HCT116 (cell line): ENCODE measurements around the gene CDH4. TPM values are rescaled to one million over a fixed set of nuclear protein-coding genes. Genes with fewer than 3 reads are reported as not detected.

Experiments
- ATAC-seq: fragments of 200-7000 bp; cut with Tn5 transposase; 2 replicates; pipeline ENCODE4 v1.9.1; 2020; ENCODE audit warnings: mild to moderate bottlenecking, moderate library complexity
- BruUV-seq: library from RNA; stranded (reverse); fragments of 400-500 nt; replicated peaks from 2 replicates; lab custom pipeline; 2021; lab: Mats Ljungman, UMichigan
- CTCF ChIA-PET: fragments of 300-600 bp; sonication (Branson Sonifier 250); formaldehyde crosslinking; loops from one replicate; lab custom pipeline; 2021; ENCODE audit warnings: antibody characterized with exemption; lab: Charles Lee
- POLR2A ChIA-PET: fragments of 300-600, 350-600 bp; sonication (Branson Sonifier 250); formaldehyde crosslinking; loops from one replicate; lab custom pipeline; 2021; ENCODE audit warnings: antibody characterized with exemption; lab: Charles Lee
- RAD21 ChIA-PET, 2 experiments: fragments of 300-600 bp; sonication (Branson Sonifier 250); formaldehyde crosslinking; loops; one replicate each; lab custom pipeline; 2023; ENCODE audit warnings: low total read pairs in 2 of 2; ENCODE audit not compliant: uncharacterized antibody in 2 of 2, unreplicated experiment in 2 of 2, low non-redundant PET in 1 of 2; lab: Charles Lee
- DNase-seq: peaks from one replicate; pipeline ENCODE4 v3.0.0-alpha.2; 2010; ENCODE audit warnings: low read depth, low spot score
- H2AFZ ChIP-seq: fragments of 200-600 bp; shearing (Covaris generic), sonication (generic); 2 replicates; pipeline ENCODE4 v1.6.1; 2017; ENCODE audit warnings: low read depth, mixed run types, mixed read lengths, antibody characterized with exemption, low read length; ENCODE audit not compliant: poor library complexity, severe bottlenecking
- H3K27ac ChIP-seq: 2 replicates; pipeline ENCODE4 v1.5.1; 2012; ENCODE audit warnings: low read depth, low read length
- H3K27me3 ChIP-seq: fragments of 200-600 bp; sonication (generic); 2 replicates; pipeline ENCODE4 v1.6.1; 2016; ENCODE audit warnings: mixed run types, low read length, mixed read lengths; ENCODE audit not compliant: insufficient read depth
- H3K36me3 ChIP-seq, 2 experiments: fragments of 200-500 bp in 1 of 2; fragments of 200-600 bp in 1 of 2; sonication (Bioruptor generic) in 1 of 2; sonication (generic) in 1 of 2; 2 replicates each; pipeline versions ENCODE4 v1.5.1 to v1.6.1; 2014 to 2016; ENCODE audit warnings: low read length in 2 of 2, inconsistent platforms in 1 of 2, mixed read lengths in 1 of 2, mixed run types in 1 of 2; ENCODE audit not compliant: insufficient read depth in 2 of 2, control insufficient read depth in 1 of 2
- H3K4me1 ChIP-seq, 2 experiments: fragments of 200-600 bp in 1 of 2; sonication (generic) in 1 of 2; 2 replicates each; pipeline versions ENCODE4 v1.5.1 to v1.6.1; 2012 to 2017; ENCODE audit warnings: low read length in 2 of 2, inconsistent platforms in 1 of 2, mild to moderate bottlenecking in 1 of 2, mixed read lengths in 1 of 2, mixed run types in 1 of 2, moderate library complexity in 1 of 2; ENCODE audit not compliant: insufficient read depth in 2 of 2, control insufficient read depth in 1 of 2
- H3K4me2 ChIP-seq: fragments of 200-600 bp; sonication (generic); 2 replicates; pipeline ENCODE4 v1.6.1; 2017; ENCODE audit warnings: mixed run types, low read length, mixed read lengths
- H3K4me3 ChIP-seq, 2 experiments: fragments of 200-600 bp in 1 of 2; sonication (generic) in 1 of 2; replicated peaks in 1 of 2; 2 replicates each; pipeline ENCODE4 v1.5.1; 2011 to 2016; ENCODE audit warnings: low read length in 2 of 2, control low read depth in 1 of 2, low read depth in 1 of 2, mild to moderate bottlenecking in 1 of 2, mixed read lengths in 1 of 2, mixed run types in 1 of 2
- H3K79me2 ChIP-seq: fragments of 200-600 bp; sonication (generic); 2 replicates; pipeline ENCODE4 v1.6.1; 2017; ENCODE audit warnings: mild to moderate bottlenecking, mixed run types, low read length, moderate library complexity, mixed read lengths; ENCODE audit not compliant: insufficient read depth
- H3K9ac ChIP-seq: fragments of 200-600 bp; sonication (generic); 2 replicates; pipeline ENCODE4 v1.6.1; 2016; ENCODE audit warnings: low read length, mixed read lengths
- H3K9me2 ChIP-seq: fragments of 200-600 bp; sonication (generic), shearing (Covaris generic); 2 replicates; pipeline ENCODE4 v1.6.1; 2017; ENCODE audit warnings: mixed run types, mild to moderate bottlenecking, moderate library complexity; ENCODE audit not compliant: insufficient read depth
- H3K9me3 ChIP-seq, 2 experiments: fragments of 200-500 bp in 1 of 2; fragments of 200-600 bp in 1 of 2; sonication (Bioruptor generic) in 1 of 2; sonication (generic) in 1 of 2; 2 replicates each; pipeline ENCODE4 v1.6.1; 2014 to 2017; ENCODE audit warnings: low read length in 2 of 2, mixed read lengths in 2 of 2, inconsistent platforms in 1 of 2, low read depth in 1 of 2, mild to moderate bottlenecking in 1 of 2, mixed run types in 1 of 2, moderate library complexity in 1 of 2; ENCODE audit not compliant: control insufficient read depth in 1 of 2, insufficient read depth in 1 of 2
- H4K20me1 ChIP-seq: fragments of 200-600 bp; sonication (generic), shearing (Covaris generic); 2 replicates; pipeline ENCODE4 v1.6.1; 2017; ENCODE audit warnings: mixed run types, mild to moderate bottlenecking, moderate library complexity; ENCODE audit not compliant: insufficient read depth
- CBX3 ChIP-seq: IDR thresholded peaks from 2 replicates; pipeline ENCODE4 v1.6.1; 2012; ENCODE audit warnings: low read depth
- CEBPB ChIP-seq: IDR thresholded peaks from 2 replicates; pipeline ENCODE4 v1.6.1; 2012; ENCODE audit warnings: low read depth
- JUND ChIP-seq: IDR thresholded peaks from 2 replicates; pipeline ENCODE4 v1.6.1; 2012
- POLR2A ChIP-seq: IDR thresholded peaks from 2 replicates; pipeline ENCODE4 v1.7.0; 2011; ENCODE audit warnings: borderline replicate concordance; ENCODE audit not compliant: insufficient read depth, insufficient read length; ENCODE audit errors: extremely low read depth
- REST ChIP-seq: IDR thresholded peaks from 2 replicates; pipeline ENCODE4 v1.6.1; 2012; ENCODE audit warnings: low read depth
- SIN3A ChIP-seq: IDR thresholded peaks from 2 replicates; pipeline ENCODE4 v1.6.1; 2012; ENCODE audit warnings: low read depth
- SRF ChIP-seq: IDR thresholded peaks from 2 replicates; pipeline ENCODE4 v1.6.1; 2012; ENCODE audit warnings: low read depth
- TCF7L2 ChIP-seq: IDR thresholded peaks from 2 replicates; pipeline ENCODE4 v1.7.0; 2011; ENCODE audit warnings: borderline replicate concordance, inconsistent platforms; ENCODE audit not compliant: insufficient read depth, insufficient read length; ENCODE audit errors: extremely low read depth
- intact Hi-C: fragments of 100-400 bp; cut with micrococcal nuclease; formaldehyde crosslinking; loops from 2 replicates; pipeline ENCODE4 v1.10.0; 2022
- total RNA-seq: library from RNA; stranded (reverse); gene quantifications from one replicate; pipeline ENCODE4 v1.2.1, GENCODE V29; 2021; ENCODE audit not compliant: unreplicated experiment

Gene CDH4
- total RNA-seq, 1 experiment from 2014 or later = not detected

GRCh38 chr20:61878478-61879302 lies 626.6 kb downstream of the CDH4 start:
- RAD21 ChIA-PET = no interaction called here
- TF ChIP-seq POLR2A (no peak), CBX3 (no peak), JUND (no peak), SIN3A (no peak), REST (no peak), TCF7L2 (no peak), CEBPB (no peak), SRF (no peak)
- POLR2A ChIA-PET = no interaction called here

More at GRCh38 chr20:61878478-61879302, 626.6 kb downstream of the CDH4 start:
- DNase-seq (no peak), ATAC-seq (no peak)
- no peak overlapping the region for H3K9ac ChIP-seq
- H3K4me1 ChIP-seq = no peaks in the 10 kb centered on the region
- peaks cover 3% of the 10 kb centered on the region for H3K27me3 ChIP-seq
- CTCF ChIA-PET = interaction anchor here (1.0 kb wide), 1 partner anchor 12 kb away, joined by 3 read pairs; no protein-coding TSS in a partner anchor
- no peaks in the 10 kb centered on the region for H3K9me2 ChIP-seq
- no peaks in the 10 kb centered on the region for H3K79me2 ChIP-seq
- BruUV-seq = no TSS peak
- H2AFZ ChIP-seq = no peak overlapping the region
- no peaks in the 10 kb centered on the region for H4K20me1 ChIP-seq
- no peaks in the 10 kb centered on the region for H3K9me3 ChIP-seq
- H3K4me3 ChIP-seq = no peak overlapping the region
- intact Hi-C loops = no loop called here
- no peak overlapping the region for H3K27ac ChIP-seq
- no peak overlapping the region for H3K4me2 ChIP-seq
- H3K36me3 ChIP-seq = no peaks in the 10 kb centered on the region
